Muscle of arm (tissue), 12 donors: ENCODE results near the gene RPS27L. TPM values are rescaled to one million over a fixed set of nuclear protein-coding genes. Genes with fewer than 3 reads are reported as not detected.
A peak's percentile ranks its signal among the peaks of the same experiment; 100 is the strongest.

ENCODE experiments used
- DNase-seq: peaks from one replicate; pipeline ENCODE4 v3.0.0-alpha.2; 2013
- polyA plus RNA-seq, 12 donors: library from polyadenylated mRNA; unstranded; fragments of 120-200 nt; gene quantifications; one replicate each; pipeline ENCODE4 v1.2.1, GENCODE V29; 2013; ENCODE audit not compliant: insufficient read length in 12 of 12

Gene RPS27L
- polyA plus RNA-seq, 12 donors: 46.3 to 248 (median 66.0) TPM; not detected in 1

GRCh38 chr15:63155486-63155885 is 1.8 kb downstream of the RPS27L start:
- no peak for DNase-seq

GRCh38 chr15:63151665-63152064 is 5.6 kb downstream of the RPS27L start:
- DNase-seq: no peak

- DNase-seq: no peak
These were observed 10.6 kb downstream of the RPS27L start for GRCh38 chr15:63146684-63147083.

GRCh38 chr15:63145426-63145825 is 11.9 kb downstream of the RPS27L start:
- no peak for DNase-seq

GRCh38 chr15:63140936-63141335 is 16.3 kb downstream of the RPS27L start:
- DNase-seq: no peak

- no peak for DNase-seq
These were observed 20.5 kb downstream of the RPS27L start for GRCh38 chr15:63136742-63137141.

- no peak for DNase-seq
These were observed 21.5 kb downstream of the RPS27L start for GRCh38 chr15:63135804-63136203.

GRCh38 chr15:63135281-63135680 is 22.0 kb downstream of the RPS27L start:
- DNase-seq: no peak

GRCh38 chr15:63134245-63134985 is 22.9 kb downstream of the RPS27L start:
- DNase-seq: no peak

GRCh38 chr15:63133786-63134185 is 23.5 kb downstream of the RPS27L start:
- DNase-seq: no peak

- DNase-seq: no peak
These were observed 30.6 kb downstream of the RPS27L start for GRCh38 chr15:63126726-63127125.

- no peak for DNase-seq
These were observed 32.8 kb downstream of the RPS27L start for GRCh38 chr15:63124506-63124905.

- DNase-seq: peak; percentile 56
These were observed 35.0 kb downstream of the RPS27L start for GRCh38 chr15:63122002-63122875.

- DNase-seq: peak; percentile 90
These were observed 35.8 kb downstream of the RPS27L start, which contains the start of gene LACTB for GRCh38 chr15:63121382-63122001. Gene LACTB (plus strand): TSS chr15:63121861. CDS start chr15:63121872, 11 bp downstream.

- DNase-seq: no peak
These were observed 38.4 kb downstream of the RPS27L start for GRCh38 chr15:63118854-63119253.

GRCh38 chr15:63114465-63114864 is 42.8 kb downstream of the RPS27L start:
- DNase-seq: no peak

GRCh38 chr15:63112871-63113270 is 44.4 kb downstream of the RPS27L start:
- DNase-seq: no peak

- no peak for DNase-seq
These were observed 45.8 kb downstream of the RPS27L start for GRCh38 chr15:63111481-63111880.

GRCh38 chr15:63110428-63111026 is 46.8 kb downstream of the RPS27L start:
- no peak for DNase-seq

GRCh38 chr15:63109920-63110319 is 47.4 kb downstream of the RPS27L start:
- DNase-seq: no peak

- no peak for DNase-seq
These were observed 47.8 kb downstream of the RPS27L start for GRCh38 chr15:63109498-63109897.
